PC-3 (cell line): ENCODE measurements around the gene MRPS9. TPM values are rescaled to one million over a fixed set of nuclear protein-coding genes. Genes with fewer than 3 reads are reported as not detected.

Experiments used
- ATAC-seq: fragments of 200-7000 bp; cut with Tn5 transposase; 2 replicates; pipeline ENCODE4 v1.9.1; 2020; ENCODE audit warnings: mild to moderate bottlenecking, moderate library complexity
- BruUV-seq: library from RNA; stranded (reverse); fragments of 400-500 nt; replicated peaks from 2 replicates; lab custom pipeline; 2021; lab: Mats Ljungman, UMichigan
- CTCF ChIA-PET: fragments of 300-600 bp; sonication (Branson Sonifier 250); formaldehyde crosslinking; loops from one replicate; lab custom pipeline; 2022; ENCODE audit warnings: antibody characterized with exemption; lab: Charles Lee
- POLR2A ChIA-PET: fragments of 300-600 bp; sonication (Branson Sonifier 250); formaldehyde crosslinking; loops from one replicate; lab custom pipeline; 2022; ENCODE audit warnings: antibody characterized with exemption; ENCODE audit not compliant: unreplicated experiment; lab: Charles Lee
- DNase-seq: peaks from one replicate; pipeline ENCODE4 v3.0.0-alpha.2; 2015
- H2AFZ ChIP-seq: fragments of 300-600 bp; sonication (generic); 2 replicates; pipeline ENCODE4 v1.6.0; 2016; ENCODE audit warnings: antibody characterized with exemption, low read length
- H3F3A ChIP-seq: fragments of 300-600 bp; sonication (generic); one replicate; pipeline ENCODE4 v1.6.0; 2017; ENCODE audit warnings: antibody characterized with exemption, low read length, control low read depth, mild to moderate bottlenecking; ENCODE audit not compliant: unreplicated experiment
- H3K27ac ChIP-seq: fragments of 300-600 bp; sonication (generic); 2 replicates; pipeline ENCODE4 v1.5.1; 2016; ENCODE audit warnings: mild to moderate bottlenecking, low read length
- H3K27me3 ChIP-seq: fragments of 300-600 bp; sonication (generic); 2 replicates; pipeline ENCODE4 v1.6.1; 2016; ENCODE audit warnings: low read length, mixed read lengths
- H3K36me3 ChIP-seq: fragments of 300-600 bp; sonication (generic); 2 replicates; pipeline ENCODE4 v1.6.1; 2016; ENCODE audit warnings: low read depth, mixed run types, low read length, mixed read lengths
- H3K4me1 ChIP-seq: fragments of 300-600 bp; sonication (generic); 2 replicates; pipeline ENCODE4 v1.5.1; 2016; ENCODE audit warnings: low read length; ENCODE audit not compliant: insufficient read depth
- H3K4me2 ChIP-seq: fragments of 300-600 bp; sonication (generic); 2 replicates; pipeline ENCODE4 v1.6.0; 2016; ENCODE audit warnings: low read length
- H3K4me3 ChIP-seq: fragments of 300-600 bp; sonication (generic); 2 replicates; pipeline ENCODE4 v1.5.1; 2016; ENCODE audit warnings: mild to moderate bottlenecking, low read length, mixed read lengths
- H3K79me2 ChIP-seq: fragments of 300-600 bp; sonication (generic); 2 replicates; pipeline ENCODE4 v1.6.1; 2017; ENCODE audit warnings: low read length, mixed read lengths
- H3K9ac ChIP-seq: fragments of 300-600 bp; sonication (generic); 2 replicates; pipeline ENCODE4 v1.6.0; 2016; ENCODE audit warnings: mild to moderate bottlenecking, low read length
- H3K9me2 ChIP-seq: fragments of 300-600 bp; sonication (generic); replicated peaks from 2 replicates; pipeline ENCODE4 v1.6.1; 2016; ENCODE audit warnings: mixed run types, low read length, mixed read lengths
- H3K9me3 ChIP-seq: fragments of 300-600 bp; sonication (generic); 2 replicates; pipeline ENCODE4 v1.6.1; 2016; ENCODE audit warnings: low read length, mixed read lengths
- H4K20me1 ChIP-seq: fragments of 300-600 bp; sonication (generic); 2 replicates; pipeline ENCODE4 v1.6.1; 2016; ENCODE audit warnings: low read length, mixed read lengths
- CTCF ChIP-seq: fragments of 300-600 bp; sonication (generic); conservative IDR thresholded peaks from 2 replicates; pipeline ENCODE4 v1.5.1; 2017; ENCODE audit warnings: antibody characterized with exemption, low read depth, mild to moderate bottlenecking, low read length
- EZH2 ChIP-seq: fragments of 300-600 bp; sonication (generic); IDR thresholded peaks from one replicate; pipeline ENCODE4 v1.6.1; 2017; ENCODE audit warnings: antibody characterized with exemption, mild to moderate bottlenecking, low read length; ENCODE audit not compliant: unreplicated experiment
- EZH2phosphoT487 ChIP-seq: fragments of 300-600 bp; sonication (generic); IDR thresholded peaks from 2 replicates; pipeline ENCODE4 v1.6.1; 2018; ENCODE audit warnings: mild to moderate bottlenecking, antibody characterized with exemption, low read length, borderline replicate concordance
- intact Hi-C: fragments of 100-400 bp; cut with micrococcal nuclease; formaldehyde crosslinking; loops from 2 replicates; pipeline ENCODE4 v1.9.0; 2023
- total RNA-seq: library from RNA; depleted of rRNA; stranded (reverse); fragments of >200 nt; gene quantifications from 2 replicates; pipeline ENCODE4 v1.2.3, GENCODE V29; 2014

MRPS9 gene
- total RNA-seq, 1 experiment from 2014 or later = 64.0 TPM

- H3K79me2 ChIP-seq = no peaks in the 10 kb centered on the region
- DNase-seq (no peak), ATAC-seq (no peak)
- no TSS peak for BruUV-seq
- H4K20me1 ChIP-seq = no peaks in the 10 kb centered on the region
- no peak for TF ChIP-seq EZH2phosphoT487
- TF ChIP-seq EZH2 = no peak
- TF ChIP-seq CTCF = no peak
- no peak overlapping the region for H3K4me2 ChIP-seq
- H3K4me1 ChIP-seq = peaks cover 15% of the 10 kb centered on the region
- no peaks in the 10 kb centered on the region for H3K9me3 ChIP-seq
- H3K36me3 ChIP-seq = peaks cover 14% of the 10 kb centered on the region; the same call in 1 of the 2 replicates
- H2AFZ ChIP-seq = no peak overlapping the region
- ChIA-PET POLR2A (interaction anchor here (0.7 kb wide), 1 partner anchor 57 kb away, joined by 3 read pairs; no protein-coding TSS in a partner anchor), CTCF (no interaction called here)
- no peaks in the 10 kb centered on the region for H3F3A ChIP-seq
- no peak overlapping the region for H3K9ac ChIP-seq
- H3K27me3 ChIP-seq = no peaks in the 10 kb centered on the region
- no peak overlapping the region for H3K4me3 ChIP-seq
- no peaks in the 10 kb centered on the region for H3K9me2 ChIP-seq
- intact Hi-C loops = no loop called here
- H3K27ac ChIP-seq = no peak overlapping the region
Observed at GRCh38 chr2:105099153-105099552, 61.3 kb downstream of the MRPS9 start.

GRCh38 chr2:105100046-105100840 lies 62.4 kb downstream of the MRPS9 start:
- ChIA-PET POLR2A (no interaction called here), CTCF (no interaction called here)
- intact Hi-C loops = no loop called here
- Histone ChIP-seq H3K36me3 (0 out of 2 replicates have a peak, but pooled peaks cover 11% of the 10 kb centered on the region), H3K79me2 (no peaks in the 10 kb centered on the region), H2AFZ (no peak overlapping the region), H3F3A (no peaks in the 10 kb centered on the region), H3K4me2 (no peak overlapping the region), H3K9ac (no peak overlapping the region), H3K9me3 (no peaks in the 10 kb centered on the region), H3K27me3 (no peaks in the 10 kb centered on the region), H3K4me1 (peaks cover 25% of the 10 kb centered on the region), H3K27ac (no peak overlapping the region), H3K9me2 (no peaks in the 10 kb centered on the region), H4K20me1 (no peaks in the 10 kb centered on the region), H3K4me3 (no peak overlapping the region)
- no peak for TF ChIP-seq EZH2
- TF ChIP-seq CTCF = no peak
- no peak for TF ChIP-seq EZH2phosphoT487
- no TSS peak for BruUV-seq
- no peak for ATAC-seq
- no peak for DNase-seq

- intact Hi-C loops = no loop called here
- no TSS peak for BruUV-seq
- H3K27ac ChIP-seq = no peak overlapping the region
- H3K79me2 ChIP-seq = no peaks in the 10 kb centered on the region
- H3F3A ChIP-seq = no peaks in the 10 kb centered on the region
- peaks cover 25% of the 10 kb centered on the region for H3K4me1 ChIP-seq
- CTCF ChIA-PET = no interaction called here
- no peak for TF ChIP-seq EZH2
- no peak for TF ChIP-seq EZH2phosphoT487
- TF ChIP-seq CTCF = no peak
- H3K27me3 ChIP-seq = no peaks in the 10 kb centered on the region
- DNase-seq (no peak), ATAC-seq (no peak)
- H3K9me2 ChIP-seq = no peaks in the 10 kb centered on the region
- H2AFZ ChIP-seq = no peak overlapping the region
- H3K4me2 ChIP-seq = no peak overlapping the region
- POLR2A ChIA-PET = no interaction called here
- H4K20me1 ChIP-seq = no peaks in the 10 kb centered on the region
- no peak overlapping the region for H3K4me3 ChIP-seq
- H3K9ac ChIP-seq = no peak overlapping the region
- H3K9me3 ChIP-seq = no peaks in the 10 kb centered on the region
- H3K36me3 ChIP-seq = 0 out of 2 replicates have a peak, but pooled peaks cover 11% of the 10 kb centered on the region
Observed at GRCh38 chr2:105102001-105102400, 64.1 kb downstream of the MRPS9 start.
